ENCODE data around the gene THAP10.
"Not testable (repeated sequence)": the region's sequence is repeated elsewhere in the genome, so short reads cannot be mapped to it uniquely, and the experiment has no call there.

The THAP10 gene

GRCh38 chr15:70892002-70892911 is at the start of gene THAP10, which contains the start of gene LRRC49:
TSS of gene THAP10 (minus strand) at chr15:70892433. CDS start at chr15:70892272, 161 bp downstream.
TSS of gene LRRC49 (plus strand) at chr15:70892826. CDS start at chr15:70892895, 69 bp downstream.
- DNase-seq, result peak; percentile 95

- no peak for DNase-seq
These were observed 44.1 kb upstream of the THAP10 start for GRCh38 chr15:70936326-70936725.

DNA sequence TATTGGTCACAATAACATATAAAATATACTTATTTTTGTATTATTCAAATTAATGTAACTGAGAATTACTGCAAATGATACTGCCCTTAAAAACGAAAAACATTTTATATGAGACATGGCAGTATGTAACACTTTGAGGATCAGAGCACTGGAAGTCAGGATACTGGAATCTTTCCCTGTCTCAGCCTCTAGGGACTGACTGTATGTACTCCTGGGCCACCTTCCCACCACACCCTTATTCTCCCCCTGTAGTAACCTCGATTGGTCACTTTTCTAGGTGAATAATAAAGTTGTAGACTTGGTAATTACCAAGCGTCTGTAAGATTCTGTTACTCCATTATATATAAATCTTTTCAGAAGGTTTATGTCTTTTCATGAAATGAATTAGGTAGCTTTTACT is 43.4 kb upstream of the THAP10 start:
- no peak for DNase-seq

DNA sequence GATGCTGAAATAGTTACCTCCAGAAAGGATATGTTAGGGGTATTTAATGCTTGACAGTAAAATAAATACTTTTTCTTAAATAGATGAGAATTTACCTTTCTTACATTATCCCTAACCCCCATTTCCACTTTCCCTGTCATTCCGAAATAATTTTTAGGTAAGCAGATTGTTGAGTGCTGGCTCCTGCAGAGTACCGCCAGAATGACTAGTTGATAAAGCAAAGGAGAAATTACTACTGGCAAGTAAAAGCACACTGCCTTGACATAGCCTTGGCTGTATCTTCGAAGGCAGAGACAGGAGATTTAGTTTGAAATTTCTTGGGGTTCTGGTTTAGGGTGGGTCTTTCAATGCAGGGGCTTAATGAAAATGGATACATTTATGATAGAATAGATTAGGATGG is 41.2 kb upstream of the THAP10 start:
- no peak for DNase-seq

GRCh38 chr15:70932397-70932796 is 40.2 kb upstream of the THAP10 start:
- DNase-seq, result peak; percentile 3

DNA sequence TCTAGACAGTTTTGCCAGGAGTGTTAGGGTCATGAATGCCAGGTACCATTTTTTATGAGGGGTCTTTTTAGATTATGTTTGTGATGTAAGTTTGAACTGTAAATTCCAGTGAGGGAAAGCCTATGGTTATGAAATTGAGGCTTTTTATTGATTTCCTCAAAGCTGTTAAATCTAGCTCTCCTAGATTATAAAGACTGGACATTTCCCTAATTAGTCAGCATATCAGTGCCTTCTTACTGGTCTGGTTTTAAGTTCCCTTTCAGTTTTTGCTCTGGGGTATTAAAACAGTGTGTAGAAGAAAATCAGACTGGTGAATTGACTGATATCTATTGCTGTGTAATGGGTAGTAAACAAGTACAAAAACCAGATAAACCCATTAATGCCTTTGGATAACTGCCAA is 39.6 kb upstream of the THAP10 start:
- DNase-seq, result no peak

- not testable (repeated sequence) for DNase-seq
These were observed 34.7 kb upstream of the THAP10 start for GRCh38 chr15:70926914-70927313.

DNA sequence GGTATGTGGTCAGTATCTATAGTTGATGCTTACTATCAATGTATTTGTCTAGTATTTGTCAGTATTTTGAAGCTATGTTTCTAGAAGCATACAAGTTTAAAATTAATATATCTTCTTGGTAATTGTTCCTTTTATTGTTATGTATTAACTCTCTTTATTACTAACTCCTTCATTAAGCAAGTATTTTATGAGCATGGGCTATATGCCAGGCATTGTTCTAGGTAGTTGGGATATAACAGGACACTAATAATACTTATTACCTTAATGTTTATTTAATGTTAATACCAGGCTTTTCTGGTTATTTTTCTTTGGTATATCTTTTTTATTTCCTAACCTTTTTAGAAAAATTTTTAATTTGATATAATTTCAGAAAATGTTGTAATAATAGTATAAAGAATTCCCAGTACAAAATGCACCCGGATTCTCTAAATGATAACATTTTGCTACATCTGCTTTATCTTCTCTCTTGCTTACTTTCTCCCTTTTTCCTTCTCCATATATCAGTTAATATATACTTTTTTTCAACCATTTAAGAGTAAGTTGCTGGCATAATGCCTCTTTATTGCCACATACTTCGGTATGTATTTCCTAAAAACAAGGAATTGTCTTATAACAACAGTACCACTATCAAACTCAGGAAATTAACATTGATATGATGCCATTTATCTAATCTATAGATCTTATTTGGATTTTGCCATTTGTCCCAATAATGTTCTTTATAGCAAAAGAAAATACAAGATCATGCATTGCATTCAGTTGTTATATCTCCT is 31.3 kb upstream of the THAP10 start:
- no peak for DNase-seq

- DNase-seq, result no peak
These were observed 29.9 kb upstream of the THAP10 start for GRCh38 chr15:70922119-70922518.

- DNase-seq, result no peak
These were observed 28.9 kb upstream of the THAP10 start for GRCh38 chr15:70920981-70921696.

DNA sequence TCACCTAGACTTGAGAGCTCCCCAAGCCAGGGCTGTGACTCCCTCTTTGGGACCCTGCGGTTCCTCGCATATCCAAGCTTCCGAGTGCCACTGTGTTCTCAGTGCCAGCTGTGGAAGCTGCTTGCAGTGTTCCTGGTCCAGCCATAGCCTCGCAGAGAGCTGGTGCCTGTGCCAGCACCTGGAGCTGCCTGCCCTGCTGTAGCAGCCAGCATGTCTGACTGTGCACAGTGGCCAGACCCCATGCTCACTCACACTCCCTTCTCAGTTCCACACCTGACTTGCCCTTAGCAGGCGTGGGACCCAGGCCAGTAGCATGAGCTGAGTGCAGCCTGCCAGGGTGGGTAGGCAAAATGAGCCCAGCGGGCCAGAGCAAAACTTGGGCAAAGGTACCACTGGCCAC is 25.7 kb upstream of the THAP10 start:
- no peak for DNase-seq

DNA sequence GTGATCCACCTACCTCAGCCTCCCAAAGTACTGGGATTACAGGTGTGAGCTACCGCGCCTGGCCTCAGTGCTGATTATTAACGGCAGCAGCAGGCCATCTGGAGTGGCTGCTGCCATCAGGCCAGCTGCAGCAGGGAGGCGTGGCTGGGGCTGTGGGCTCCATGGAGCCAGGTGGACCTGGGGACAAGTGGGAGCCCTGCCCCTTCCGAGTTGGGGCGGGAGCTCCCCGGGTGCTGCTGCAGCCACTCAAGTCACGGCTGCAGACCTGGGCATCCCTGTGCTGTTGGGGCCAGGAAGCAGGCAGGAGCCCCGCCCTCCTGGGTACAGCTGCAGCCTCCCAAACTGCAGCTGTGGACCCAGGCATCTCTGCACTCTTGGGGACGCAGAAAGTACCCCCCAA is 24.3 kb upstream of the THAP10 start:
- DNase-seq, result no peak

DNA sequence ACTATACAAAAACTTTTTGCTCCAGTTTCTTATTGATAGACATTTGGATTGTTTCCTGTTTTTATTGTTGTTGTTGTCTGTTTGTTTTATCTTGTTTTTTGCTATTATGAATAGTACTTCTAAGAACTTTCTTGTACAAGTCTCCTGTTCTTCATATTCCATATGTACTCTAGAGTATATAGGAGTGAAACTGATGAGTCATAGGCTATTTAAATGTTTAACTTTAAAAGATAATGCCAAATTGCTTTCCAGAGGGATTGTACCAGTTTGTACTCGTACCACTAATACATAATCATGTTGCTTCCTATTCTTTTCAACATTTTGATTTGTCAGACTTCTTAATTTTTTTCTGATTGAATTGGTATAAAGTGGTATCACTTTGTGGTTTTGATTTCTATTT is 20.0 kb upstream of the THAP10 start:
- DNase-seq, result no peak

DNA sequence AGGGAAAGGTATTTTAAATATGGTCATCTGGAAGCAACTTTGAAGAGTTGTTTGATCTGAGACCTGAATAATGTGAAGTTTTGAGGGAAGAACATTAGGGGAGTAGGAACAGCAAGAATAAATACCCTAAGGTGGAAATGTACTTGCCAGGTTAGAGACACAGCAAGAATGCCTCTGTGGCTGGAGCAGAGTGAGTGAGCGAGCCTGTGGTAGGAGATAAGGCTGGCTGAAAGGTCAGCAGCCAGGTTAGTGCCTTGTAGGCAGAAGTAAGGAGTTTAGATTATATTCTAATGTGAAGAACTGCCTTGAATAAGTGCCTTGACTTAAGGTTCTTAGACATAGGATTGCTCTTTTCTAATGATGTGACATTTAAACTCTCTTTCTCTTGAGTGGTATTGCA is 18.7 kb upstream of the THAP10 start:
- no peak for DNase-seq

- no peak for DNase-seq
These were observed 15.7 kb upstream of the THAP10 start for GRCh38 chr15:70907784-70908471.

DNA sequence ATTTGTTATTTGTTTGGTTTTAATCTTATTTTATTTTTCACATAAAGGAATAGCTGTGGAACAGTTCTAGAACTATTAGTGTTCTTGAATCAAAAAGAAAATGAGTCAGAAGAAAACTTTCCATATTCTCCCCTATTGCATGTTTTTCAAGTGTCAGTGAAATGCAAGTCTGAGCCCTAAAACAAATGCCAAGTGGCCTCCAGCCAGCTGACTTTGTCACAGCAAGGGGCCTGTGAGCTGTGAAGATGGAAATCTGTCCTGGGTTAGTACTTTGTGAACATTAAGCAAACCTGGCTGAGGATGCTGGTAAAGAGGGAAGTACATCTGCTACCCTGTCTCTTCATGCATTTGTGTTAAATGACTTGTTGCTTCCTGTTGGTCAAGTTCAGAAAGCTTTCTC is 14.6 kb upstream of the THAP10 start:
- DNase-seq, result no peak

DNA sequence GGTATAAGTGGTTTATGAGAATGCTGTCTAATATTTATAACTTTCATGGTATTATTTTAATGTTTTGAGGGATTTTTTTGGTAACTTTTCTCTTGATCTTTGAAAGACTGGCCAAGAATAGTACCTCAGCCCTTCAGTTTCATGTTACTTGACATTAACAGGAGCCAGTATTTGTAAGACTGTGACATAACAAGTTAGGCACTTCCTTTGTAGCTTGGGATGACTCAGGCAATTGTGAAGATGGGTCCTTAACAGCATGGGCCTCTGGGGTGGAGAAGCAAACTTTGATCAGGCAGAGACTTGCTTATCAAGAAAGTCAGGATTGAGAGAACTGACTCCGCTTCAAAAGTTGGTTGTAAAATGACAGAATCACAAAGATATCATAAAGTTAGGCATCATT is 9.9 kb upstream of the THAP10 start:
- peak; percentile 11 for DNase-seq

- peak; percentile 65 for DNase-seq
These were observed 803 bp upstream of the THAP10 start for GRCh38 chr15:70892912-70893560.

- DNase-seq, result no peak
These were observed 9.9 kb downstream of the THAP10 start for GRCh38 chr15:70882361-70882760.

- DNase-seq, result no peak
These were observed 11.5 kb downstream of the THAP10 start for GRCh38 chr15:70880781-70881180.

- no peak for DNase-seq
These were observed 12.8 kb downstream of the THAP10 start for GRCh38 chr15:70879401-70879800.

DNA sequence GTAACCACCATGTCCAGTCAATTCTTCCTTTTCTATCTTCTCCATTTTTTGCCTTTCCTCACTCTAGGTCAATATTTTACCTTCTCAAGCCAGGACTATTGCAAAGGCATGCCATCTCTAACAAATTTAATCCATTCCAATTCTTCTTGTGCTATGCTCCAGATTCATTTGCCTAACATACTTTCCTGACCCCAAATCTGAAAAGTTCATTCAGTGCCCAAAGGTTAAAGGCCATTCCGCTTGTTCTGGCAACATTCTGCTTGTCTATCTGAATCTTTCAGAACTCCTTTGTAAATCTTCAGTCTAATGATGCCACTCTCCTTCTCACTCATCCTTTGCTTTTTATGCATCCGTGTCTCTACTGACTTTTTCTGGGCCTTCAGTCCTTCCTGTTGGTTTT is 15.6 kb downstream of the THAP10 start:
- DNase-seq, result no peak
